NCI-H2107 treated with DMSO at 0.1 percent for 48 hours (cell line): ENCODE results near the gene HSPB1.
"Not testable (repeated sequence)": the region's sequence is repeated elsewhere in the genome, so short reads cannot be mapped to it uniquely, and the experiment has no call there.

ENCODE experiments used
- DNase-seq: peaks from one replicate; lab custom pipeline; 2025; ENCODE audit not compliant: unreplicated experiment; lab: John Stamatoyannopoulos, UW

Gene HSPB1

DNA sequence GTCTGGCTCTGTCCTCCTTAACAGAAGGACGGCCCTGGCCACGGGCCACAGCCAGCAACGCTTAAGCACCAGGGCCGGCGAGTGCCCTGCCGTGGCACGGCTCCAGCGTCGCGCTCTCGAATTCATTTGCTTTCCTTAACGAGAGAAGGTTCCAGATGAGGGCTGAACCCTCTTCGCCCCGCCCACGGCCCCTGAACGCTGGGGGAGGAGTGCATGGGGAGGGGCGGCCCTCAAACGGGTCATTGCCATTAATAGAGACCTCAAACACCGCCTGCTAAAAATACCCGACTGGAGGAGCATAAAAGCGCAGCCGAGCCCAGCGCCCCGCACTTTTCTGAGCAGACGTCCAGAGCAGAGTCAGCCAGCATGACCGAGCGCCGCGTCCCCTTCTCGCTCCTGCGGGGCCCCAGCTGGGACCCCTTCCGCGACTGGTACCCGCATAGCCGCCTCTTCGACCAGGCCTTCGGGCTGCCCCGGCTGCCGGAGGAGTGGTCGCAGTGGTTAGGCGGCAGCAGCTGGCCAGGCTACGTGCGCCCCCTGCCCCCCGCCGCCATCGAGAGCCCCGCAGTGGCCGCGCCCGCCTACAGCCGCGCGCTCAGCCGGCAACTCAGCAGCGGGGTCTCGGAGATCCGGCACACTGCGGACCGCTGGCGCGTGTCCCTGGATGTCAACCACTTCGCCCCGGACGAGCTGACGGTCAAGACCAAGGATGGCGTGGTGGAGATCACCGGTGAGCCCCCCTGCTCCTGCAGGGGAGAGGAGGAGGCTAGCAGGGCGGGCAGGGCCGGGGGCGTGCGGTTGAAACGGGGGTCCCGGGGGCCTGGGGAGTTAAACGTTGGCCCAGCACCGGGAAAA is at the start of gene HSPB1:
Gene HSPB1, plus strand, starts transcription at position 327 of the 855 bp plus-strand sequence. Its CDS starts 40 bp downstream, at position 367.
- DNase-seq = peak; percentile 87

- DNase-seq = no peak
Measured at GRCh38 chr7:76254781-76255180, 47.7 kb upstream of the HSPB1 start.

DNA sequence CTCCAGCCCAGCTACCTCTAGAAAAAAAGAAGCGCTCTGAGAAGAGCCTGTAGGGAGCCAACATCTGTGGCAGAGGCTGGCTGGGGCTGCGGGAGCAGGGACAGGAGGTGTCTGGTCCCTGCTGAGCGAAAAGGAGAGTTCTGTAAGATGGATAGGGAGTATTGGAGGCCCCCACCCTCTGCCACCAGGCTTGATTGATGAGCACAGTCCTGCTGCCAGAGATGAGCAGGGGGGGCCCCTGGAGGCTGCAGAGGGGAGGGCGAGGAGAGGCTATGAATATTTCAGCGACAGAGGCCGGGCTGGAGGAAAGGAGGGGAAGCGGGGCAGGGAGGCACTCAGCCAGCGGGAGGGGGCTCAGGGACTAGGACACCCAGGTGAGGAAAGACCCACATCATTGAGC is 44.5 kb upstream of the HSPB1 start:
- DNase-seq = no peak

- DNase-seq = no peak
Measured at GRCh38 chr7:76259124-76260093, 43.1 kb upstream of the HSPB1 start.

DNA sequence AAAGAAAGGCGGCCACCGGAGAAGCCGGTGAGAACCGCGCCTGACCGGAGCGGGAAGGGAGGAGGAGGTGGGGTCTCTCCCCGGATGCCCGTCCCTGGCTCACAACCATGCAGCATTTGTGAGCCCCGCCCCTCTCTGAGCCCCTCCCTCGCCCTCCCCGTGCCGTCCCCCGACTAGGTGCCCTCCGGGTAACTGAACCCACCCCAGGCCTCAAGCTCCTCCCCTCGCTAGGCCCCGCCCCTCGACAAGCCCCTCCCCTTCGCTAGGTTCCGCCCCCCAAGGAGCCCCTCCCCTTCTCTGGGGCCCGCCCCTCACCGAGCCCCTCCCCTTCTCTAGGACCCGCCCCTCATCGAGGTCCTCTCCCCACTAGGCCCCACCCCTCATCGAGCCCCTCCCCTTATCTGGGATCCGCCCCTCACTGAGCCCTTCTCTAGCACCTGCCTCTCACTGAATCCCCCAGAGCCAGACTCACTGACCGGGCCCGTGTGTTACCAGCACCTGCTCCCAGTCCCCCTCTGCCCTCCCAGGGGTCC is 42.2 kb upstream of the HSPB1 start:
- no peak for DNase-seq

DNA sequence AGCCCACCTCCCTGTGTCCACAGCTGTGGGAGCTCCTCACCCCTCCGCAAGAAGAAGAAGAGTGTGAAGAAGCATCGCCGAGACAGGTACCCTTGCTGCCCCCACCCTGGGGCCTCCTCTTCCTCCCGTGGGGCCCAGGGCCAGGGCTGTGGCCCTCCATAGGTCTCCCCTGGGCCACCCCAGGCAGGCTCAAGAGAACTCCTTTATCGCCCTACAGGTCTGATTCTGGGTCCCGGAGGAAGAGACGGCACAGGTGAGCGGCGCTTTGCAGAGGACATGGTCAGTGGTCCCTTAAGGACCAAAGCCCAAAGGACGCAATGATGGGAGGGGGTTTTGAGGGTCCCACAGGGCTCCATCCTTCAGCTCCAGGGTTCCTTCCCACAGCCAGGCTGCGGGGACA is 41.1 kb upstream of the HSPB1 start:
- DNase-seq = no peak

GRCh38 chr7:76261931-76262330 is 40.5 kb upstream of the HSPB1 start:
- DNase-seq = no peak

GRCh38 chr7:76262683-76263402 is 39.6 kb upstream of the HSPB1 start:
- DNase-seq = peak; percentile 35

DNA sequence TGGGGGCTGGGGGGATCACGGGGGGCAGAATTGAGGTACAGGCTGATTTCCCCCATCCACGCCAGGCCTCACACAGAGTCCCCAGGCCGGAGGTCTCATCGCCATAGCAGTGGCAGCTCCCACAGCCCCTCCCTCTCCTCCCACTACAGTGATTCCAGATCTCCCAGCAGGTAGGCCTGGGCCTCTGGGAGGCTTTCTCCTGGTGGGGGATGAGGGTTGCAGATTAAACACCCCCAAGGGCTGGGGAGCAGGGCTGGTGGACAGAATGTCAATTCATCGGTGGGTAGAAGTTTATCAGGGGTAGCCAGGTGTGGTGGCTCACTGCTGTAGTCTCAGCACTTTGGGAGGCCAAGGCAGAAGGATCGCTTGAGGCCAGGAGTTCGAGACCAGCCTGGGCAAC is 37.2 kb upstream of the HSPB1 start:
- no peak for DNase-seq

GRCh38 chr7:76267107-76267893 is 35.2 kb upstream of the HSPB1 start:
- no peak for DNase-seq

DNA sequence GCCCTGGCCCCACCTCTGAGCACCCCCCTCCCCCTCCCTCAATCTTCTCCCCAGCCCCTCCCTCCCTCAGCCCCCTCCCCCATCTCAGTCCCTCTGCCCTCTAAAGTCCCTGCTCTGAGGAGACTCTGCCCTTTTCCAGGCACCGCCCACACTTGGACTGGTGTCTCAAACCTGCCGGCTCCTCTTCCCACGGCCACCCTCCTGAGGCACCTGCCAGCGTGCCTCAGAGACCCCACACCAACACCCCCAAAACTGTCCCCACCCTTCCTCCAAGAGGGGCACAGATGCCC is 34.6 kb upstream of the HSPB1 start:
- DNase-seq = no peak

GRCh38 chr7:76268376-76268775 is 34.1 kb upstream of the HSPB1 start:
- no peak for DNase-seq

- DNase-seq = no peak
Measured at GRCh38 chr7:76269895-76270294, 32.6 kb upstream of the HSPB1 start.

- DNase-seq = not testable (repeated sequence)
Measured at GRCh38 chr7:76271384-76271783, 31.1 kb upstream of the HSPB1 start.

DNA sequence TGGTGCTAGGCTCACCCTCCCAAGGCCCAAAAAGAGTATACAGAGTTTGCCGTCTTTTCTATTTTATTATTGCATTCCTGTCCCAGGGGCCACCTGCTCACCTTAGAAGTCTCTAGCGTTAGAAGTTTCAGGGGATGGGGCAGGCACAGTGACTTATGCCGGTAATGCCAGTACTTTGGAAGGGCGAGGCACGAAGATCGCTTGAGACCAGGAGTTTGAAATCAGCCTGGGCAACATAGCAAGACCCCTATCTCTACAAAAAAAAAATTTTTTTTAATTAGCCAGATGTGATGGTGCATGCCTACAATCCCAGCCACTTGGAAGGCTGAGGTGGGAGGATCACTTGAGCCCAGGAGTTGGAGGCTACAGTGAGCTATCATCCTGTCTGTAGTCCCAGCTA is 30.3 kb upstream of the HSPB1 start:
- no peak for DNase-seq

GRCh38 chr7:76272851-76273497 is 29.5 kb upstream of the HSPB1 start:
- DNase-seq = no peak

DNA sequence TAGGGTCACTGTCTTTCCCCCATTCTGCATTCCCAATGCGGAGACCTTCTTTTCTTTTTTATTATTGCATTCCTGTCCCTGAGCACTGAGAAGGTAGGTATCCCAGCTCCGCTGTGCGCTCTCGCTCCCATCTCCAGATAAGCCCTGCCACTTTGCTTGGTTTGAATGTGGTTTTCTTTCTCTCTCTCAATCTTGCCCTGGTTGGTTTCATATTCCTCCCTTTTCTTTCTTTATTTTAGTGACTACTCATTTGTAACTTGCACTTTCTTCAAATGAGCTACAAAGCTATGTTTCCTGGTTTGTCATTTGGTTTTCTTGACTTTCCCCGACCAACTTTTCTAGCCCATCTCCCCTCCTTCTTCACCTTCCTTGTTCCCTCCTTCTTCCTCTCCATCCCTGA is 29.0 kb upstream of the HSPB1 start:
- no peak for DNase-seq

- DNase-seq = no peak
Measured at GRCh38 chr7:76278540-76278939, 23.9 kb upstream of the HSPB1 start.

GRCh38 chr7:76280408-76280807 is 22.1 kb upstream of the HSPB1 start:
- DNase-seq = no peak
